Epidermal melanocyte (primary cell): ENCODE data around the gene GAD1.

ENCODE experiments used
- DNase-seq: peaks from one replicate; pipeline ENCODE4 v3.0.0; 2011; ENCODE audit warnings: low spot score; ENCODE audit not compliant: insufficient read length

Gene GAD1

DNA sequence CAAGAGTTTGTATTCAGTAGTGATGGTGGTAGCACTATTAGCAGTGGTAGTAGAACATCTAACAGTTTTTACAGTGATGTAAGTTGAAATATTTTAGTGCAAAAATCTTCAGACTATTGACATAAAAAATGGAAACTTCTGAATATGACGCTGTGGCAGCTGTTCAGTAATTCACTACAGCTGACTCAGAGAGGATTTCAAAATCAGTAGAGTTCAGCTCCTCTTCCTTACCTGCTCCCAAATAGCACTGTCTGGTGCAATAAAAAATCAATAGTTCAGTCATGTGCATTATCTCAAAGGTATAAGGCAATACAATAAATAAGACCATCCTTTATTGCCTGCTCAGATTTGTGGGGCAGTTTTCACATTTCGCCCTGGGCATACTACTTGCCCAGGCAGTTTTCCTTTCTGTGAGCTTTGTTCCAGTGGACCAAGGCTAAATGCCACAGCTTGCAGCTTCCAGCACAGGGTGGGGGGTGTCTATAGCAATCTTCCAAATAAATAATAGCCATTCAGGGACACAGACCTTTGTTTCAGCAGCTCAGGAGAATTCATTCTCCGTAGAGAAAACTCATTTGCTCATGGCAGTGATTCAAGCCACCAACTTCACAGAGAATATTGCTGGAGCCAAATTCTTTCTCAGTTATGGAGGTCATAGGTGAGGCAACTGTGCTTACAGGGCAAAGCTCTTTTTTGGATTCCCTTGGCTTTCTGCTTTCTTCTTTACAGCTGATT is 78.5 kb downstream of the GAD1 start:
- no peak for DNase-seq

GRCh38 chr2:170896622-170897021 is 79.9 kb downstream of the GAD1 start:
- DNase-seq = no peak

GRCh38 chr2:170897108-170897507 is 80.4 kb downstream of the GAD1 start:
- DNase-seq = no peak

GRCh38 chr2:170905864-170906263 is 89.2 kb downstream of the GAD1 start:
- no peak for DNase-seq
